HCT116 (cell line): ENCODE data around the gene INHBE. TPM values are rescaled to one million over a fixed set of nuclear protein-coding genes. Genes with fewer than 3 reads are reported as not detected.

Experiments
- ATAC-seq: fragments of 200-7000 bp; cut with Tn5 transposase; 2 replicates; pipeline ENCODE4 v1.9.1; 2020; ENCODE audit warnings: mild to moderate bottlenecking, moderate library complexity
- BruUV-seq: library from RNA; stranded (reverse); fragments of 400-500 nt; replicated peaks from 2 replicates; lab custom pipeline; 2021; lab: Mats Ljungman, UMichigan
- CTCF ChIA-PET: fragments of 300-600 bp; sonication (Branson Sonifier 250); formaldehyde crosslinking; loops from one replicate; lab custom pipeline; 2021; ENCODE audit warnings: antibody characterized with exemption; lab: Charles Lee
- POLR2A ChIA-PET: fragments of 300-600, 350-600 bp; sonication (Branson Sonifier 250); formaldehyde crosslinking; loops from one replicate; lab custom pipeline; 2021; ENCODE audit warnings: antibody characterized with exemption; lab: Charles Lee
- RAD21 ChIA-PET, 2 experiments: fragments of 300-600 bp; sonication (Branson Sonifier 250); formaldehyde crosslinking; loops; one replicate each; lab custom pipeline; 2023; ENCODE audit warnings: low total read pairs in 2 of 2; ENCODE audit not compliant: uncharacterized antibody in 2 of 2, unreplicated experiment in 2 of 2, low non-redundant PET in 1 of 2; lab: Charles Lee
- DNase-seq: peaks from one replicate; pipeline ENCODE4 v3.0.0-alpha.2; 2010; ENCODE audit warnings: low read depth, low spot score
- H2AFZ ChIP-seq: fragments of 200-600 bp; shearing (Covaris generic), sonication (generic); 2 replicates; pipeline ENCODE4 v1.6.1; 2017; ENCODE audit warnings: low read depth, mixed run types, mixed read lengths, antibody characterized with exemption, low read length; ENCODE audit not compliant: poor library complexity, severe bottlenecking
- H3K27ac ChIP-seq: 2 replicates; pipeline ENCODE4 v1.5.1; 2012; ENCODE audit warnings: low read depth, low read length
- H3K27me3 ChIP-seq: fragments of 200-600 bp; sonication (generic); 2 replicates; pipeline ENCODE4 v1.6.1; 2016; ENCODE audit warnings: mixed run types, low read length, mixed read lengths; ENCODE audit not compliant: insufficient read depth
- H3K36me3 ChIP-seq, 2 experiments: fragments of 200-500 bp in 1 of 2; fragments of 200-600 bp in 1 of 2; sonication (Bioruptor generic) in 1 of 2; sonication (generic) in 1 of 2; 2 replicates each; pipeline versions ENCODE4 v1.5.1 to v1.6.1; 2014 to 2016; ENCODE audit warnings: low read length in 2 of 2, inconsistent platforms in 1 of 2, mixed read lengths in 1 of 2, mixed run types in 1 of 2; ENCODE audit not compliant: insufficient read depth in 2 of 2, control insufficient read depth in 1 of 2
- H3K4me1 ChIP-seq, 2 experiments: fragments of 200-600 bp in 1 of 2; sonication (generic) in 1 of 2; 2 replicates each; pipeline versions ENCODE4 v1.5.1 to v1.6.1; 2012 to 2017; ENCODE audit warnings: low read length in 2 of 2, inconsistent platforms in 1 of 2, mild to moderate bottlenecking in 1 of 2, mixed read lengths in 1 of 2, mixed run types in 1 of 2, moderate library complexity in 1 of 2; ENCODE audit not compliant: insufficient read depth in 2 of 2, control insufficient read depth in 1 of 2
- H3K4me2 ChIP-seq: fragments of 200-600 bp; sonication (generic); 2 replicates; pipeline ENCODE4 v1.6.1; 2017; ENCODE audit warnings: mixed run types, low read length, mixed read lengths
- H3K4me3 ChIP-seq, 2 experiments: fragments of 200-600 bp in 1 of 2; sonication (generic) in 1 of 2; replicated peaks in 1 of 2; 2 replicates each; pipeline ENCODE4 v1.5.1; 2011 to 2016; ENCODE audit warnings: low read length in 2 of 2, control low read depth in 1 of 2, low read depth in 1 of 2, mild to moderate bottlenecking in 1 of 2, mixed read lengths in 1 of 2, mixed run types in 1 of 2
- H3K79me2 ChIP-seq: fragments of 200-600 bp; sonication (generic); 2 replicates; pipeline ENCODE4 v1.6.1; 2017; ENCODE audit warnings: mild to moderate bottlenecking, mixed run types, low read length, moderate library complexity, mixed read lengths; ENCODE audit not compliant: insufficient read depth
- H3K9ac ChIP-seq: fragments of 200-600 bp; sonication (generic); 2 replicates; pipeline ENCODE4 v1.6.1; 2016; ENCODE audit warnings: low read length, mixed read lengths
- H3K9me2 ChIP-seq: fragments of 200-600 bp; sonication (generic), shearing (Covaris generic); 2 replicates; pipeline ENCODE4 v1.6.1; 2017; ENCODE audit warnings: mixed run types, mild to moderate bottlenecking, moderate library complexity; ENCODE audit not compliant: insufficient read depth
- H3K9me3 ChIP-seq, 2 experiments: fragments of 200-500 bp in 1 of 2; fragments of 200-600 bp in 1 of 2; sonication (Bioruptor generic) in 1 of 2; sonication (generic) in 1 of 2; 2 replicates each; pipeline ENCODE4 v1.6.1; 2014 to 2017; ENCODE audit warnings: low read length in 2 of 2, mixed read lengths in 2 of 2, inconsistent platforms in 1 of 2, low read depth in 1 of 2, mild to moderate bottlenecking in 1 of 2, mixed run types in 1 of 2, moderate library complexity in 1 of 2; ENCODE audit not compliant: control insufficient read depth in 1 of 2, insufficient read depth in 1 of 2
- H4K20me1 ChIP-seq: fragments of 200-600 bp; sonication (generic), shearing (Covaris generic); 2 replicates; pipeline ENCODE4 v1.6.1; 2017; ENCODE audit warnings: mixed run types, mild to moderate bottlenecking, moderate library complexity; ENCODE audit not compliant: insufficient read depth
- CBX3 ChIP-seq: IDR thresholded peaks from 2 replicates; pipeline ENCODE4 v1.6.1; 2012; ENCODE audit warnings: low read depth
- EGR1 ChIP-seq: IDR thresholded peaks from 2 replicates; pipeline ENCODE4 v1.6.1; 2012; ENCODE audit warnings: low read depth
- ELF1 ChIP-seq: IDR thresholded peaks from 2 replicates; pipeline ENCODE4 v1.6.1; 2012; ENCODE audit warnings: low read depth, borderline replicate concordance
- EZH2phosphoT487 ChIP-seq: fragments of 200-600 bp; IDR thresholded peaks from 2 replicates; pipeline ENCODE4 v1.6.1; 2018; ENCODE audit warnings: antibody characterized with exemption, borderline replicate concordance
- FOSL1 ChIP-seq: IDR thresholded peaks from 2 replicates; pipeline ENCODE4 v1.6.1; 2012; ENCODE audit warnings: low read depth
- POLR2A ChIP-seq: IDR thresholded peaks from 2 replicates; pipeline ENCODE4 v1.7.0; 2011; ENCODE audit warnings: borderline replicate concordance; ENCODE audit not compliant: insufficient read depth, insufficient read length; ENCODE audit errors: extremely low read depth
- RAD21 ChIP-seq: IDR thresholded peaks from 2 replicates; pipeline ENCODE4 v1.6.1; 2012; ENCODE audit warnings: low read depth, mild to moderate bottlenecking
- REST ChIP-seq: IDR thresholded peaks from 2 replicates; pipeline ENCODE4 v1.6.1; 2012; ENCODE audit warnings: low read depth
- SP1 ChIP-seq: IDR thresholded peaks from 2 replicates; pipeline ENCODE4 v1.6.1; 2012; ENCODE audit warnings: low read depth
- SRF ChIP-seq: IDR thresholded peaks from 2 replicates; pipeline ENCODE4 v1.6.1; 2012; ENCODE audit warnings: low read depth
- YY1 ChIP-seq: IDR thresholded peaks from 2 replicates; pipeline ENCODE4 v1.6.1; 2011; ENCODE audit warnings: low read length, low read depth, moderate library complexity, mild to moderate bottlenecking; ENCODE audit not compliant: insufficient replicate concordance; ENCODE audit errors: extremely low read depth
- ZBTB33 ChIP-seq: IDR thresholded peaks from 2 replicates; pipeline ENCODE4 v1.6.1; 2011; ENCODE audit warnings: mild to moderate bottlenecking, low read length, moderate library complexity; ENCODE audit not compliant: insufficient replicate concordance; ENCODE audit errors: extremely low read depth
- ZFX ChIP-seq: fragments of 450-650 bp; IDR thresholded peaks from 2 replicates; pipeline ENCODE4 v1.6.1; 2017
- intact Hi-C: fragments of 100-400 bp; cut with micrococcal nuclease; formaldehyde crosslinking; loops from 2 replicates; pipeline ENCODE4 v1.10.0; 2022
- total RNA-seq: library from RNA; stranded (reverse); gene quantifications from one replicate; pipeline ENCODE4 v1.2.1, GENCODE V29; 2021; ENCODE audit not compliant: unreplicated experiment
- TF ChIP-seq, protein P1 (sequence below): IDR thresholded peaks from 2 replicates; pipeline ENCODE4 v1.6.1; 2012

The INHBE gene
- total RNA-seq, 1 experiment from 2014 or later = 0.89 TPM

DNA sequence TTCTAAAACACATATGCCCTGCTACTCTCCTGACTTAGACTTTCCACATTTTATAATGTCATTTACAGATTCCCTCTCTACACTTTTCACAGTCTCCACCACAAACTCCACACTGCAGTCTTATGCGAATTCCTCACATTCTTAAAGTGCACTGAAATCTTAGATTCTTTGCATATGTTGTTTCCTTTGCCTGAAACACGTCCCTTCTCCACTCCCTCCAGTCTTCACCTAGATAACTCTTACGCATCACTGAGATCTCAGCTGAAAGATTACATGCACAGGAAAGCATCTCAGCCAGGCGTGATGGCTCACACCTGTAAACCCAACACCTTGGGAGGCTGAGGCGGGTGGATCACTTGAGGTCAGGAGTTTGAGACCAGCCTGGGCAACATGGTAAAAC, 28.4 kb downstream of the INHBE start:
- intact Hi-C loops = no loop called here
- no peak overlapping the region for H3K4me2 ChIP-seq
- no peaks in the 10 kb centered on the region for H3K36me3 ChIP-seq
- ATAC-seq (no peak), DNase-seq (no peak)
- RAD21 ChIA-PET = no interaction called here
- H4K20me1 ChIP-seq = no peaks in the 10 kb centered on the region
- no TSS peak for BruUV-seq
- H3K4me3 ChIP-seq = no peak overlapping the region
- H3K9ac ChIP-seq = no peak overlapping the region
- no peak overlapping the region for H3K27ac ChIP-seq
- TF ChIP-seq, protein P1, sequence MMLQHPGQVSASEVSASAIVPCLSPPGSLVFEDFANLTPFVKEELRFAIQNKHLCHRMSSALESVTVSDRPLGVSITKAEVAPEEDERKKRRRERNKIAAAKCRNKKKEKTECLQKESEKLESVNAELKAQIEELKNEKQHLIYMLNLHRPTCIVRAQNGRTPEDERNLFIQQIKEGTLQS = no peak
- TF ChIP-seq POLR2A (no peak), ZFX (no peak), EZH2phosphoT487 (no peak), CBX3 (no peak), RAD21 (no peak), EGR1 (no peak), SP1 (no peak), ZBTB33 (no peak)
- TF ChIP-seq, all 23 proteins: peak for 0
- no peaks in the 10 kb centered on the region for H3K9me3 ChIP-seq
- H3K9me2 ChIP-seq = no peaks in the 10 kb centered on the region
- peaks cover 11% of the 10 kb centered on the region for H3K27me3 ChIP-seq
- CTCF ChIA-PET = no interaction called here
- peaks cover 6% of the 10 kb centered on the region for H3K79me2 ChIP-seq
- POLR2A ChIA-PET = no interaction called here
- H2AFZ ChIP-seq = no peak overlapping the region
- H3K4me1 ChIP-seq = peaks cover 0 to 7% of the 10 kb centered on the region in 2 experiments; a peak in 3 of 4 replicates

DNA sequence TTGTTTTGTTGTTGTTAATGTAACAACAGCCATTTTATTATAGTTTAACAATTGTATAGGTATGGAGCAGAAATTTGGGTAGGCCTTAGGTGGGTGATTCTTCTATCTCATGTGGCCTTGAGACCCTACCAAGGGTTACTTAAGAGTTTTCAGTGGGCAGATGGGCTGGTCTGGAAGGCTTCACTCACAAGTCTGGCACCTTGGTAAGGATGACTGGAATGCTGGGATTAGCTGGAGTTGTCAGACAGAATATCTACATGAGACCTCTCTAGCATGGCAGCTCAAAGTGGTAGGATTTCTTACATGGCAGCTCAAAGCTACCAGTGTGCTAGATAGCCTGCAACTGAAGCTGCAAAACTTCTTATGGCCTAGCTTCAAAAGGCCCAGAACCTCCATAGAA, 30.6 kb downstream of the INHBE start:
- Histone ChIP-seq H3K9me3 (no peaks in the 10 kb centered on the region), H4K20me1 (no peaks in the 10 kb centered on the region), H2AFZ (no peak overlapping the region), H3K4me1 (peaks cover 4 to 14% of the 10 kb centered on the region in 2 experiments; a peak in 3 of 4 replicates), H3K79me2 (peaks cover 27% of the 10 kb centered on the region), H3K9ac (no peak overlapping the region), H3K27me3 (peaks cover 7% of the 10 kb centered on the region), H3K9me2 (no peaks in the 10 kb centered on the region), H3K36me3 (peaks cover 7 to 18% of the 10 kb centered on the region in 2 experiments), H3K4me2 (no peak overlapping the region), H3K4me3 (no peak overlapping the region), H3K27ac (no peak overlapping the region)
- ChIA-PET CTCF (interaction anchor here (0.8 kb wide), 1 partner anchor 27 kb away, joined by 3 read pairs; no protein-coding TSS in a partner anchor), POLR2A (interaction anchor here (0.8 kb wide), 1 partner anchor 30 kb away, joined by 3 read pairs; the partner anchor contains the start of gene INHBE), RAD21 (no interaction called here)
- no TSS peak for BruUV-seq
- intact Hi-C loops = loop anchor here (2.0 kb wide), 1 partner anchor 27 kb away; the partner anchor contains the start of gene GLI1
- no peak for ATAC-seq
- DNase-seq = no peak
- TF ChIP-seq REST = no peak
- no peak for TF ChIP-seq SRF
- TF ChIP-seq YY1 = no peak
- no peak for TF ChIP-seq FOSL1
- TF ChIP-seq SP1 = no peak
- TF ChIP-seq, protein P1 = no peak
- no peak for TF ChIP-seq EGR1
- TF ChIP-seq ELF1 = no peak
